DMS 273 (cell line): Measurements from ENCODE around the gene ARID1B.
A peak's percentile ranks its signal among the peaks of the same experiment; 100 is the strongest.

Source experiments
- DNase-seq: peaks from one replicate; lab custom pipeline; 2025; ENCODE audit not compliant: unreplicated experiment; lab: John Stamatoyannopoulos, UW

ARID1B gene

GRCh38 chr6:156776840-156777576, at the start of gene ARID1B:
Gene ARID1B, plus strand, starts transcription at chr6:156777378. Its CDS starts 303 bp downstream, at chr6:156777681.
- peak; percentile 93 for DNase-seq

GRCh38 chr6:156727715-156728385, 49.3 kb upstream of the ARID1B start:
- DNase-seq: no peak

- no peak for DNase-seq
Measured at GRCh38 chr6:156729248-156729647, 47.9 kb upstream of the ARID1B start.

GRCh38 chr6:156731396-156731795, 45.8 kb upstream of the ARID1B start:
- DNase-seq: peak; percentile 77

GRCh38 chr6:156735751-156736150, 41.4 kb upstream of the ARID1B start:
- no peak for DNase-seq

- DNase-seq: no peak
Measured at GRCh38 chr6:156740604-156741003, 36.6 kb upstream of the ARID1B start.

GRCh38 chr6:156741287-156742073, 35.7 kb upstream of the ARID1B start:
- DNase-seq: no peak

- no peak for DNase-seq
Measured at GRCh38 chr6:156747715-156748114, 29.5 kb upstream of the ARID1B start.

- DNase-seq: no peak
Measured at GRCh38 chr6:156748504-156748903, 28.7 kb upstream of the ARID1B start.

GRCh38 chr6:156752666-156753301, 24.4 kb upstream of the ARID1B start:
- peak; percentile 9 for DNase-seq

GRCh38 chr6:156756630-156757610, 20.3 kb upstream of the ARID1B start:
- no peak for DNase-seq

GRCh38 chr6:156757849-156758248, 19.3 kb upstream of the ARID1B start:
- no peak for DNase-seq

- DNase-seq: no peak
Measured at GRCh38 chr6:156760377-156760776, 16.8 kb upstream of the ARID1B start.

- no peak for DNase-seq
Measured at GRCh38 chr6:156762547-156762946, 14.6 kb upstream of the ARID1B start.

- no peak for DNase-seq
Measured at GRCh38 chr6:156765117-156765516, 12.1 kb upstream of the ARID1B start.

- DNase-seq: no peak
Measured at GRCh38 chr6:156767603-156768467, 9.3 kb upstream of the ARID1B start.

GRCh38 chr6:156771047-156771446, 6.1 kb upstream of the ARID1B start:
- no peak for DNase-seq

- DNase-seq: no peak
Measured at GRCh38 chr6:156771761-156772160, 5.4 kb upstream of the ARID1B start.

- DNase-seq: no peak
Measured at GRCh38 chr6:156773476-156773875, 3.7 kb upstream of the ARID1B start.
